GM12878 (cell line): ENCODE results near the gene HERC5. TPM values are rescaled to one million over a fixed set of nuclear protein-coding genes. Genes with fewer than 3 reads are reported as not detected.
A peak's percentile ranks its signal among the peaks of the same experiment; 100 is the strongest.

ENCODE experiments used
- CREM ChIP-seq: IDR thresholded peaks from 2 replicates; pipeline ENCODE4 v1.6.1; 2014; ENCODE audit warnings: antibody characterized with exemption, low read depth
- EED ChIP-seq: sonication (generic); IDR thresholded peaks from 2 replicates; pipeline ENCODE4 v1.6.1; 2016; ENCODE audit warnings: antibody characterized with exemption, low read depth
- HDAC6 ChIP-seq: fragments of 200-600 bp; sonication (generic); IDR thresholded peaks from one replicate; pipeline ENCODE4 v1.8.0; 2017; ENCODE audit warnings: antibody characterized with exemption; ENCODE audit not compliant: unreplicated experiment
- MTA3 ChIP-seq: IDR thresholded peaks from 2 replicates; pipeline ENCODE4 v1.6.1; 2012; ENCODE audit warnings: low read length, inconsistent platforms, borderline replicate concordance
- RAD51 ChIP-seq: fragments of 450-650 bp; IDR thresholded peaks from 2 replicates; pipeline ENCODE4 v1.6.1; 2016; ENCODE audit warnings: moderate library complexity, mild to moderate bottlenecking, inconsistent platforms
- polyA plus RNA-seq, 11 experiments: library from polyadenylated mRNA; depleted of rRNA in 4 of 11; unstranded in 6 of 11; stranded (reverse) in 5 of 11; fragments of >200 nt; fragmentation: Nextera tagmentation in 4 of 11; fragmentation: Illumina TruSeq in 1 of 11; extraction: Ambion mirVana in 4 of 11; extraction: Trizol in 1 of 11; gene quantifications; 1 replicate in 1 of 11; 2 replicates in 10 of 11; pipeline versions ENCODE4 v1.2.1 to v1.2.3, GENCODE V29; 2011 to 2016; ENCODE audit warnings: inconsistent platforms in 2 of 11, missing spikeins in 2 of 11, low read depth in 1 of 11
- total RNA-seq, 4 experiments: library from RNA; depleted of rRNA in 3 of 4; stranded (reverse); fragments of >200 nt in 3 of 4; fragmentation: Illumina TruSeq in 1 of 4; extraction: Trizol in 1 of 4; gene quantifications; 2 replicates each; pipeline versions ENCODE4 v1.2.1 to v1.2.3, GENCODE V29; 2013 to 2021
- TF ChIP-seq, protein P1 (sequence below): fragments of 150-350 bp; IDR thresholded peaks from 2 replicates; pipeline ENCODE4 v1.6.1; 2014; ENCODE audit warnings: mild to moderate bottlenecking, low read depth, low read length
- TF ChIP-seq, protein P2 (sequence below): fragments of 450-650 bp; IDR thresholded peaks from 2 replicates; pipeline ENCODE4 v1.6.1; 2017; ENCODE audit warnings: mild to moderate bottlenecking

The HERC5 gene
- total and polyA plus RNA-seq, 10 of the 15 experiments (the other 5 are each of a cell fraction or from before 2014, with no cell fraction given): 12.5 to 60.7 (median 25.1) TPM

- TF ChIP-seq, protein P1, sequence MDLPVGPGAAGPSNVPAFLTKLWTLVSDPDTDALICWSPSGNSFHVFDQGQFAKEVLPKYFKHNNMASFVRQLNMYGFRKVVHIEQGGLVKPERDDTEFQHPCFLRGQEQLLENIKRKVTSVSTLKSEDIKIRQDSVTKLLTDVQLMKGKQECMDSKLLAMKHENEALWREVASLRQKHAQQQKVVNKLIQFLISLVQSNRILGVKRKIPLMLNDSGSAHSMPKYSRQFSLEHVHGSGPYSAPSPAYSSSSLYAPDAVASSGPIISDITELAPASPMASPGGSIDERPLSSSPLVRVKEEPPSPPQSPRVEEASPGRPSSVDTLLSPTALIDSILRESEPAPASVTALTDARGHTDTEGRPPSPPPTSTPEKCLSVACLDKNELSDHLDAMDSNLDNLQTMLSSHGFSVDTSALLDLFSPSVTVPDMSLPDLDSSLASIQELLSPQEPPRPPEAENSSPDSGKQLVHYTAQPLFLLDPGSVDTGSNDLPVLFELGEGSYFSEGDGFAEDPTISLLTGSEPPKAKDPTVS: no peak
- TF ChIP-seq RAD51 (no peak), MTA3 (no peak), HDAC6 (peak; percentile 76), EED (peak; percentile 65), CREM (peak; percentile 38)
- TF ChIP-seq, protein P2, sequence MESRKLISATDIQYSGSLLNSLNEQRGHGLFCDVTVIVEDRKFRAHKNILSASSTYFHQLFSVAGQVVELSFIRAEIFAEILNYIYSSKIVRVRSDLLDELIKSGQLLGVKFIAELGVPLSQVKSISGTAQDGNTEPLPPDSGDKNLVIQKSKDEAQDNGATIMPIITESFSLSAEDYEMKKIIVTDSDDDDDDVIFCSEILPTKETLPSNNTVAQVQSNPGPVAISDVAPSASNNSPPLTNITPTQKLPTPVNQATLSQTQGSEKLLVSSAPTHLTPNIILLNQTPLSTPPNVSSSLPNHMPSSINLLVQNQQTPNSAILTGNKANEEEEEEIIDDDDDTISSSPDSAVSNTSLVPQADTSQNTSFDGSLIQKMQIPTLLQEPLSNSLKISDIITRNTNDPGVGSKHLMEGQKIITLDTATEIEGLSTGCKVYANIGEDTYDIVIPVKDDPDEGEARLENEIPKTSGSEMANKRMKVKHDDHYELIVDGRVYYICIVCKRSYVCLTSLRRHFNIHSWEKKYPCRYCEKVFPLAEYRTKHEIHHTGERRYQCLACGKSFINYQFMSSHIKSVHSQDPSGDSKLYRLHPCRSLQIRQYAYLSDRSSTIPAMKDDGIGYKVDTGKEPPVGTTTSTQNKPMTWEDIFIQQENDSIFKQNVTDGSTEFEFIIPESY: no peak
Measured at GRCh38 chr4:88523325-88524129, 66.6 kb downstream of the HERC5 start, which contains the start of gene PYURF (continued).
